Liver (tissue), 3 donors: ENCODE data around the gene DHX15.

Experiments
- ATF3 ChIP-seq: IDR thresholded peaks from 2 replicates; pipeline ENCODE4 v1.6.1; 2016; ENCODE audit warnings: antibody characterized with exemption
- CTCF ChIP-seq: fragments of 150-350 bp; IDR thresholded peaks from 2 replicates; pipeline ENCODE4 v1.5.1; 2017; ENCODE audit warnings: improper control_type of control experiment, low read depth, low read length; ENCODE audit not compliant: missing input control
- MAX ChIP-seq: IDR thresholded peaks from 2 replicates; pipeline ENCODE4 v1.6.1; 2016; ENCODE audit warnings: antibody characterized with exemption
- REST ChIP-seq: IDR thresholded peaks from 2 replicates; pipeline ENCODE4 v1.6.1; 2016; ENCODE audit warnings: antibody characterized with exemption, mild to moderate bottlenecking
- TAF1 ChIP-seq: conservative IDR thresholded peaks from 2 replicates; pipeline ENCODE4 v1.6.1; 2016; ENCODE audit warnings: antibody characterized with exemption, mild to moderate bottlenecking
- donor health status: healthy.
- donor health status: healthy.

GRCh38 chr4:24537025-24537424 lies 47.3 kb downstream of the DHX15 start:
- no peak for TF ChIP-seq REST
- no peak for TF ChIP-seq CTCF
- no peak for TF ChIP-seq ATF3
- TF ChIP-seq MAX, result no peak
- TF ChIP-seq TAF1, result no peak
